Endothelial cell of umbilical vein (primary cell): ENCODE data around the gene BHMT. TPM values are rescaled to one million over a fixed set of nuclear protein-coding genes. Genes with fewer than 3 reads are reported as not detected.

Experiments
- BruUV-seq: library from RNA; stranded (reverse); fragments of 400-500 nt; replicated peaks from 2 replicates; lab custom pipeline; 2021; lab: Mats Ljungman, UMichigan
- CTCF ChIA-PET: fragments of 300-600, 350-600 bp; sonication (Branson Sonifier 250); formaldehyde crosslinking; loops from one replicate; lab custom pipeline; 2021; ENCODE audit warnings: antibody characterized with exemption, inconsistent platforms; lab: Charles Lee
- POLR2A ChIA-PET: fragments of 300-600, 350-600 bp; sonication (Branson Sonifier 250); formaldehyde crosslinking; loops from one replicate; lab custom pipeline; 2021; ENCODE audit warnings: antibody characterized with exemption, inconsistent platforms; lab: Charles Lee
- DNase-seq: peaks from one replicate; pipeline ENCODE4 v3.0.0-alpha.2; 2011; ENCODE audit warnings: low read depth, low spot score
- FAIRE-seq: peaks from 2 replicates; lab custom pipeline; 2011; peaks lifted over from hg19 to GRCh38; lab: Jason Lieb, UNC
- H2AFZ ChIP-seq: 2 replicates; pipeline ENCODE4 v1.6.0; 2012; ENCODE audit warnings: low read depth, low read length, control low read depth, inconsistent platforms
- H3K27ac ChIP-seq: 2 replicates; pipeline ENCODE4 v1.5.1; 2011; ENCODE audit warnings: low read depth, mild to moderate bottlenecking, control low read depth, low read length, moderate library complexity; ENCODE audit not compliant: insufficient read depth
- H3K27me3 ChIP-seq, 2 experiments: 2 replicates each; pipeline versions ENCODE4 v1.6.0 to v1.6.1; 2011; ENCODE audit warnings: low read length in 2 of 2, mixed read lengths in 1 of 2; ENCODE audit not compliant: control insufficient read depth in 2 of 2, insufficient read depth in 2 of 2
- H3K36me3 ChIP-seq, 2 experiments: 2 replicates in 1 of 2; 3 replicates in 1 of 2; pipeline ENCODE4 v1.5.1; 2011; ENCODE audit warnings: low read length in 2 of 2, mild to moderate bottlenecking in 1 of 2, moderate library complexity in 1 of 2; ENCODE audit not compliant: control insufficient read depth in 2 of 2, insufficient read depth in 2 of 2; ENCODE audit errors: extremely low read depth in 1 of 2
- H3K4me1 ChIP-seq: 3 replicates; pipeline ENCODE4 v1.5.1; 2011; ENCODE audit warnings: mild to moderate bottlenecking, low read length; ENCODE audit not compliant: control insufficient read depth, insufficient read depth; ENCODE audit errors: extremely low read depth
- H3K4me2 ChIP-seq: 2 replicates; pipeline ENCODE4 v1.6.1; 2011; ENCODE audit warnings: low read length, control low read depth, mixed read lengths; ENCODE audit not compliant: insufficient read depth
- H3K4me3 ChIP-seq, 3 experiments: fragments of 200-600 bp in 1 of 3; sonication (generic), shearing (Covaris generic) in 1 of 3; replicated peaks in 1 of 3; 2 replicates each; pipeline ENCODE4 v1.5.1; 2011 to 2016; ENCODE audit warnings: control low read depth in 3 of 3, low read length in 3 of 3, mild to moderate bottlenecking in 2 of 3, inconsistent platforms in 1 of 3, low read depth in 1 of 3, moderate library complexity in 1 of 3; ENCODE audit not compliant: insufficient read depth in 1 of 3
- H3K79me2 ChIP-seq: 2 replicates; pipeline ENCODE4 v1.6.0; 2012; ENCODE audit warnings: low read length, inconsistent platforms; ENCODE audit not compliant: control insufficient read depth, insufficient read depth
- H3K9ac ChIP-seq: replicated peaks from 2 replicates; pipeline ENCODE3; 2011; ENCODE audit warnings: low read length, control low read depth; ENCODE audit not compliant: insufficient read depth; ENCODE audit errors: extremely low read depth
- H3K9me1 ChIP-seq: replicated peaks from 3 replicates; pipeline ENCODE4 v1.6.0; 2011; ENCODE audit warnings: mild to moderate bottlenecking, low read length; ENCODE audit not compliant: control insufficient read depth, insufficient read depth; ENCODE audit errors: extremely low read depth
- H3K9me3 ChIP-seq: replicated peaks from 2 replicates; pipeline ENCODE4 v1.5.1; 2012; ENCODE audit warnings: low read length, inconsistent platforms; ENCODE audit not compliant: control insufficient read depth, insufficient read depth
- H4K20me1 ChIP-seq: replicated peaks from 2 replicates; pipeline ENCODE3; 2011; ENCODE audit warnings: mild to moderate bottlenecking, low read length; ENCODE audit not compliant: control insufficient read depth, insufficient read depth; ENCODE audit errors: extremely low read depth
- CTCF ChIP-seq, 2 donors: IDR thresholded peaks; 1 replicate in 1 of 2; 2 replicates in 1 of 2; pipeline ENCODE4 v1.5.1; 2011; ENCODE audit warnings: low read length in 2 of 2, mild to moderate bottlenecking in 2 of 2, moderate library complexity in 2 of 2, control low read depth in 1 of 2, inconsistent platforms in 1 of 2, low read depth in 1 of 2; ENCODE audit not compliant: insufficient read depth in 1 of 2; ENCODE audit errors: extremely low read depth in 1 of 2
- EZH2 ChIP-seq: IDR thresholded peaks from 2 replicates; pipeline ENCODE4 v1.6.1; 2012; ENCODE audit warnings: borderline replicate concordance, low read depth, mild to moderate bottlenecking, moderate library complexity, low read length, inconsistent platforms; ENCODE audit not compliant: severe bottlenecking
- FOS ChIP-seq: IDR thresholded peaks from 2 replicates; pipeline ENCODE4 v1.6.1; 2011; ENCODE audit warnings: mild to moderate bottlenecking, low read length, moderate library complexity, borderline replicate concordance; ENCODE audit not compliant: insufficient read depth
- GATA2 ChIP-seq: IDR thresholded peaks from 2 replicates; pipeline ENCODE4 v1.7.0; 2011; ENCODE audit warnings: low read depth, mild to moderate bottlenecking, moderate library complexity, mixed read lengths, low read length; ENCODE audit not compliant: insufficient read length, insufficient read depth
- JUN ChIP-seq: IDR thresholded peaks from 2 replicates; pipeline ENCODE4 v1.6.1; 2011; ENCODE audit warnings: borderline replicate concordance, low read depth; ENCODE audit not compliant: insufficient read length, insufficient read depth
- MAX ChIP-seq: IDR thresholded peaks from 2 replicates; pipeline ENCODE4 v1.6.1; 2011; ENCODE audit not compliant: insufficient read depth, insufficient read length
- MYC ChIP-seq: IDR thresholded peaks from one replicate; pipeline ENCODE4 v1.6.1; 2011; ENCODE audit warnings: mild to moderate bottlenecking, low read depth, low read length
- POLR2A ChIP-seq: IDR thresholded peaks from 2 replicates; pipeline ENCODE4 v1.6.1; 2012; ENCODE audit warnings: low read depth, mild to moderate bottlenecking, control low read depth, low read length
- POLR2AphosphoS5 ChIP-seq: IDR thresholded peaks from 2 replicates; pipeline ENCODE4 v1.6.1; 2012; ENCODE audit warnings: low read depth, mild to moderate bottlenecking, control low read depth, low read length, moderate library complexity; ENCODE audit not compliant: insufficient read depth
- dilution Hi-C: fragments of 300-500 bp; cut with MboI; formaldehyde crosslinking; loops from one replicate; pipeline ENCODE4 v1.15.0; 2019; ENCODE audit warnings: low sequenced_read_pairs; ENCODE audit not compliant: extremely low pct_ligation_motif_present
- intact Hi-C: fragments of 100-400 bp; cut with micrococcal nuclease; formaldehyde crosslinking; loops from one replicate; pipeline ENCODE4 v1.10.0; 2022
- polyA plus RNA-seq, 4 experiments: library from polyadenylated mRNA; depleted of rRNA in 3 of 4; stranded (reverse) in 3 of 4; unstranded in 1 of 4; fragments of >200 nt; gene quantifications; 2 replicates each; pipeline versions ENCODE4 v1.2.1 to v1.2.3, GENCODE V29; 2011 to 2012; ENCODE audit warnings: missing spikeins in 1 of 4
- total RNA-seq: library from RNA; stranded (reverse); gene quantifications from 2 replicates; pipeline ENCODE4 v1.2.3, GENCODE V29; 2021

The BHMT gene
- total and polyA plus RNA-seq, 2 donors (not counting 3 experiments of a cell fraction or from before 2014, with no cell fraction given) = not detected

GRCh38 chr5:79143684-79144379 is 32.2 kb downstream of the BHMT start:
- dilution Hi-C loops (no loop called here), intact Hi-C loops (no loop called here)
- peaks cover 9 to 10% of the 10 kb centered on the region in 2 experiments for H3K27me3 ChIP-seq
- H3K36me3 ChIP-seq = no peaks in the 10 kb centered on the region
- H3K4me3 ChIP-seq = no peak overlapping the region
- no peaks in the 10 kb centered on the region for H3K9me3 ChIP-seq
- no peak overlapping the region for H3K27ac ChIP-seq
- H3K4me2 ChIP-seq = no peak overlapping the region
- TF ChIP-seq EZH2 (no peak), JUN (no peak), MYC (no peak), FOS (no peak), POLR2AphosphoS5 (no peak), MAX (no peak), CTCF (IDR thresholded peaks at IDR 0.05; ENCODE audit: extremely low read depth in 1 of 2, insufficient read depth in 1 of 2, low read depth in 1 of 2, low read length in 2 of 2) (no peak), GATA2 (no peak), POLR2A (no peak)
- DNase-seq = no peak
- H3K9me1 ChIP-seq = no peaks in the 10 kb centered on the region
- no peaks in the 10 kb centered on the region for H3K79me2 ChIP-seq
- no peak for FAIRE-seq
- no peaks in the 10 kb centered on the region for H4K20me1 ChIP-seq
- no TSS peak for BruUV-seq
- no peaks in the 10 kb centered on the region for H3K4me1 ChIP-seq
- H2AFZ ChIP-seq = no peak overlapping the region
- H3K9ac ChIP-seq = no peak overlapping the region
- CTCF ChIA-PET = interaction anchor here (0.9 to 3.4 kb wide), 3 partner anchors 11 to 123 kb away, joined by 3 to 31 read pairs (median 7); no protein-coding TSS in a partner anchor
- POLR2A ChIA-PET = no interaction called here
